GM12891 (cell line): Measurements from ENCODE around the gene RIOX2.

ENCODE experiments used
- DNase-seq: peaks from one replicate; pipeline ENCODE4 v3.0.0; 2011; ENCODE audit warnings: low spot score; ENCODE audit not compliant: insufficient read length
- FAIRE-seq: peaks from 2 replicates; lab custom pipeline; 2011; peaks lifted over from hg19 to GRCh38; lab: Jason Lieb, UNC
- PAX5 ChIP-seq: IDR thresholded peaks from 2 replicates; pipeline ENCODE4 v1.6.1; 2011; ENCODE audit warnings: low read length, moderate library complexity, mild to moderate bottlenecking; ENCODE audit not compliant: insufficient read depth, severe bottlenecking
- POLR2A ChIP-seq: IDR thresholded peaks from 2 replicates; pipeline ENCODE4 v1.6.1; 2011; ENCODE audit warnings: low read depth, low read length, control low read depth
- POLR2AphosphoS5 ChIP-seq: IDR thresholded peaks from 2 replicates; pipeline ENCODE4 v1.6.1; 2011; ENCODE audit warnings: low read depth, low read length, control low read depth
- POU2F2 ChIP-seq: IDR thresholded peaks from 2 replicates; pipeline ENCODE4 v1.6.1; 2011; ENCODE audit warnings: low read depth, mild to moderate bottlenecking, control low read depth, low read length, moderate library complexity
- SPI1 ChIP-seq: IDR thresholded peaks from 2 replicates; pipeline ENCODE4 v1.6.1; 2011; ENCODE audit warnings: low read depth, low read length, control low read depth
- TAF1 ChIP-seq: IDR thresholded peaks from 2 replicates; pipeline ENCODE4 v1.6.1; 2011; ENCODE audit warnings: low read depth, low read length, control low read depth

The RIOX2 gene

DNA sequence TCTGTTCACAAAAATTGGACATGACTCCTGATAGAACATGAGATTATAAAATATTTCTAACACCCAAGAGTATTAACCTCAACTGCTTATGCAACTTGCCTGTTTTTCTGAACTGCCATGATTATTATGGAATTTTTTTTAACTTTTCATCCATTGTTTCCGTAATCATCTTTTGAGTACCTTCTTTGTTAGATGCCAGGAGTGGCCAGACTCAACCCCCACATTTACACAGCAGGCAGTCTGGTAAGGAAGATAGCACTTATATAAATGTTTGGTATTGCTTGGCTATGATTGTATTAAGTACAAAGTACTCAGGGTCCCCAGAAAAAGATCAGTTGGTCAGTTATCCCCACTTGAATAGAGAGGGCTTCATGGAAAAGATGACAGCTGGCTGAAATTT lies 76.1 kb downstream of the RIOX2 start:
- FAIRE-seq, result no peak
- DNase-seq, result no peak
- TF ChIP-seq POLR2AphosphoS5 (no peak), POU2F2 (no peak), POLR2A (no peak), TAF1 (no peak), SPI1 (no peak), PAX5 (no peak)

DNA sequence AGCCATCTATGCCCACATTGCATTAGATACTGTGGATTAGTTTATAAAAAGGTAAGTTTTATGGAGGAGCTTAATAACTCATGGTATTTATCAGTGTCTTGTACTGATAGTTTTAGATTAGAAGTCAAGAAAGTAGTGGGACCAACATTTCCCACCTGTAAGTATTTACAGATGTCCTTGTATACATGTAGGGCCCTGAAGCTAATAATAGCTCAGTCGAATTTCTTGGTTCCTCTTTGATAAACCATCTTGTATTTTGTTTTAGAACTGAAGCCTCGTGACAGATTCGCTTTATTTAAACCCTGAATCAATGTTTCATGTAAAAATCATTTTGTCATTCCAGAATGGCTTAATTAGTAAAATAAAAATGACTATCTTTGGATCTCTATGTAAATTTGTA lies 77.0 kb downstream of the RIOX2 start:
- DNase-seq, result no peak
- FAIRE-seq, result no peak
- TF ChIP-seq PAX5, result no peak

DNA sequence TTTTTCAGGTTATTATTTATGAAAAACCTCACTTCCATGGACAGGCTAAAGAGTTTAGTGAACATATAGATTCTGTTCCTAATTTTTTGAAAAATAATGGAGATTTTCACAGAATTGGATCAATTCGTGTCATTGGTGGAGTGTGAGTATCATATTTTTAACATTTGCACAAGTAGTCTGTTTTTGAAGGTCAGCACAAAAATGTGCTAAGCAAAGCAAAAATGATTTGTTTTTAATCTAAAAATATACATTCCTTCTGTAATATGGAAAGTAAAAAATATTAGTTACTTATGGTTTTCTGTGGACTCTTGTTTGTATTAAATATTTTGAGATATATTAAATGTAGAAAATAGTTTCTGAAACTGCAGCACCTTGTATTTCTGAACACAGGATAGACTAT lies 79.4 kb downstream of the RIOX2 start:
- FAIRE-seq, result no peak
- no peak for TF ChIP-seq TAF1
- TF ChIP-seq PAX5, result no peak
- no peak for TF ChIP-seq POU2F2
- TF ChIP-seq SPI1, result no peak
- TF ChIP-seq POLR2A, result no peak
- TF ChIP-seq POLR2AphosphoS5, result no peak
- no peak for DNase-seq
